IPS-18a (cell line): Measurements from ENCODE around the gene DENND5A.

Experiments used
- H3K27ac ChIP-seq: one replicate; pipeline ENCODE4 v1.5.1; 2013; ENCODE audit warnings: low read length
- H3K27me3 ChIP-seq: one replicate; pipeline ENCODE4 v1.6.1; 2013; ENCODE audit warnings: mild to moderate bottlenecking, low read length; ENCODE audit not compliant: control insufficient read depth, insufficient read depth
- H3K36me3 ChIP-seq: one replicate; pipeline ENCODE4 v1.6.1; 2013; ENCODE audit warnings: low read depth, low read length; ENCODE audit not compliant: control insufficient read depth
- H3K4me1 ChIP-seq: one replicate; pipeline ENCODE4 v1.6.1; 2013; ENCODE audit warnings: low read depth, low read length; ENCODE audit not compliant: control insufficient read depth
- H3K4me3 ChIP-seq: one replicate; pipeline ENCODE4 v1.5.1; 2013; ENCODE audit warnings: low read length
- H3K9ac ChIP-seq: one replicate; pipeline ENCODE4 v1.6.1; 2013; ENCODE audit warnings: mild to moderate bottlenecking, low read length, moderate library complexity
- H3K9me3 ChIP-seq: one replicate; pipeline ENCODE4 v1.6.1; 2013; ENCODE audit warnings: low read depth, low read length; ENCODE audit not compliant: control insufficient read depth

DENND5A gene

GRCh38 chr11:9089061-9089460, 176.1 kb downstream of the DENND5A start:
- Histone ChIP-seq H3K27ac (no peak overlapping the region), H3K36me3 (no peaks in the 10 kb centered on the region), H3K27me3 (peaks cover 39% of the 10 kb centered on the region)

More at GRCh38 chr11:9089061-9089460, 176.1 kb downstream of the DENND5A start:
- Histone ChIP-seq H3K9ac (no peak overlapping the region), H3K4me1 (no peaks in the 10 kb centered on the region), H3K9me3 (no peaks in the 10 kb centered on the region), H3K4me3 (no peak overlapping the region)
